ENCODE data around the gene CASZ1. TPM values are rescaled to one million over a fixed set of nuclear protein-coding genes. Genes with fewer than 3 reads are reported as not detected.

CASZ1 gene
- total and polyA plus RNA-seq, 9 of the 15 experiments (the other 6 are each of a cell fraction or from before 2014, with no cell fraction given), result 0.01 to 4.0 (median 0.76) TPM; not detected in 1

DNA sequence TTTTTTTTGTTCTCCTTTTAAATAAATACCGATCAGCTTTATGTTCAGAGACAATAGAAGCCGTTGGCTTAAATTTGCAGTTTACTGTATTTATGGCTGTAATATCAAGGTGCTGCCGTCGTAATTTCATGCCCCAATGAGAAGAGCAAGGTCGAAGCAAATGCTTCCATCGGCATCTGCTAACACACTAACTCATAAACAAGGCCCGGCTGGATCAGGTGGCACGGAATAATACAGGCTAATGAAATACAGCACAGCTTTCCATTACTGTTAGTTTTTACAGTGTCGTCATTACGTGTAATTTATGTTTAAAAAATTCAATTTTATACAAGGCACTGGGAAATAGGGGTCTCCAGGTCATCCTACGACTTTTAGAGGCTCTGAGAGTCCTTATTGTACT is 202.7 kb downstream of the CASZ1 start (continued):
- TF ChIP-seq TBL1XR1 (IDR thresholded peaks at IDR 0.05; ENCODE audit: low read length in 2 of 2), result no peak

DNA sequence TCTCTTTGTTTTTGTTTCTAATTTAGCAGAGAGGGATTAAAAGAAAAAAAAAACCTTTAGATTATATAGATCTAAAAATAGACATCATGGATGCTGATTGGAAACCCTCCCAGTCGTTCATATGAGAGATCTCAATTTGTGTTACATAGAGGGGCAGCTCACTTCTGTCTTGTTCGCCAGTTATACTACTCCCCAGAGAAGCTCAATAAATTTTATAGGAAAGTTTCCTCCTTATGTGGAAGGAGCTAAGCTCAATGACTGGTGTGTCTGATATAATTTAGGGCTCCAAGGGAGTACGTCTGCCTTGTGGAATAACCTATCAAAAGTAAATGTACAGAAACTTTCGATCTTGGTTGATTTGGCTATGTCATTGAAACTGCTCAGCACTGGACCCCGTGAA is 204.1 kb downstream of the CASZ1 start:
- DNase-seq (ENCODE audit: extremely low read depth in 1 of 4, low spot score in 3 of 4) (no peak), ATAC-seq (no peak), FAIRE-seq (no peak)
- H3K9me3 ChIP-seq (replicated peaks; ENCODE audit: control insufficient read depth, insufficient read depth, low read depth, low read length), result no peaks in the 10 kb centered on the region
- no peaks in the 10 kb centered on the region for H3K36me3 ChIP-seq (ENCODE audit: control insufficient read depth, insufficient read depth, low read length)
- BruUV-seq (replicated peaks), result no TSS peak
- H3K27ac ChIP-seq (ENCODE audit: extremely low read depth, low read depth, low read length), result no peak overlapping the region
- no peak overlapping the region for H2AFZ ChIP-seq (ENCODE audit: low read depth, low read length)
- POLR2A ChIA-PET, result no interaction called here
- in situ Hi-C loops (cut with MboI), result loop anchor here (10.0 kb wide), 1 partner anchor 272 kb away; no protein-coding TSS in a partner anchor
- no peak overlapping the region for H3K4me2 ChIP-seq (ENCODE audit: insufficient read depth, low read length)
- intact Hi-C loops (cut with micrococcal nuclease), result no loop called here
- no peaks in the 10 kb centered on the region for H3K4me1 ChIP-seq (replicated peaks in 1 of 2; ENCODE audit: control insufficient read depth in 2 of 2, insufficient read depth in 2 of 2, low read length in 2 of 2)
- no peak overlapping the region for H3K9ac ChIP-seq (ENCODE audit: insufficient read depth in 1 of 2, low read depth in 2 of 2, low read length in 2 of 2)
- TF ChIP-seq CHD2 (IDR thresholded peaks at IDR 0.05; ENCODE audit: low read depth, low read length), result no peak
- TF ChIP-seq NFE2L1 (tag; IDR thresholded peaks at IDR 0.05; ENCODE audit: borderline replicate concordance, low read depth), result no peak
- TF ChIP-seq STAT5A (IDR thresholded peaks at IDR 0.05; ENCODE audit: borderline replicate concordance, low read length), result no peak
- TF ChIP-seq ZNF217 (CRISPR knock-in tag; IDR thresholded peaks at IDR 0.05), result no peak
- TF ChIP-seq PML (IDR thresholded peaks at IDR 0.05; ENCODE audit: low read length), result no peak
- no peak for TF ChIP-seq JUND (IDR thresholded peaks at IDR 0.05; ENCODE audit: borderline replicate concordance, low read depth, low read length)
- TF ChIP-seq JUND (tag; IDR thresholded peaks at IDR 0.05; ENCODE audit: borderline replicate concordance, low read depth, low read length), result no peak
- TF ChIP-seq PYGO2 (tag; IDR thresholded peaks at IDR 0.05), result no peak
- TF ChIP-seq POLR2A (conservative IDR thresholded peaks at IDR 0.05), result no peak
- TF ChIP-seq, protein P1, sequence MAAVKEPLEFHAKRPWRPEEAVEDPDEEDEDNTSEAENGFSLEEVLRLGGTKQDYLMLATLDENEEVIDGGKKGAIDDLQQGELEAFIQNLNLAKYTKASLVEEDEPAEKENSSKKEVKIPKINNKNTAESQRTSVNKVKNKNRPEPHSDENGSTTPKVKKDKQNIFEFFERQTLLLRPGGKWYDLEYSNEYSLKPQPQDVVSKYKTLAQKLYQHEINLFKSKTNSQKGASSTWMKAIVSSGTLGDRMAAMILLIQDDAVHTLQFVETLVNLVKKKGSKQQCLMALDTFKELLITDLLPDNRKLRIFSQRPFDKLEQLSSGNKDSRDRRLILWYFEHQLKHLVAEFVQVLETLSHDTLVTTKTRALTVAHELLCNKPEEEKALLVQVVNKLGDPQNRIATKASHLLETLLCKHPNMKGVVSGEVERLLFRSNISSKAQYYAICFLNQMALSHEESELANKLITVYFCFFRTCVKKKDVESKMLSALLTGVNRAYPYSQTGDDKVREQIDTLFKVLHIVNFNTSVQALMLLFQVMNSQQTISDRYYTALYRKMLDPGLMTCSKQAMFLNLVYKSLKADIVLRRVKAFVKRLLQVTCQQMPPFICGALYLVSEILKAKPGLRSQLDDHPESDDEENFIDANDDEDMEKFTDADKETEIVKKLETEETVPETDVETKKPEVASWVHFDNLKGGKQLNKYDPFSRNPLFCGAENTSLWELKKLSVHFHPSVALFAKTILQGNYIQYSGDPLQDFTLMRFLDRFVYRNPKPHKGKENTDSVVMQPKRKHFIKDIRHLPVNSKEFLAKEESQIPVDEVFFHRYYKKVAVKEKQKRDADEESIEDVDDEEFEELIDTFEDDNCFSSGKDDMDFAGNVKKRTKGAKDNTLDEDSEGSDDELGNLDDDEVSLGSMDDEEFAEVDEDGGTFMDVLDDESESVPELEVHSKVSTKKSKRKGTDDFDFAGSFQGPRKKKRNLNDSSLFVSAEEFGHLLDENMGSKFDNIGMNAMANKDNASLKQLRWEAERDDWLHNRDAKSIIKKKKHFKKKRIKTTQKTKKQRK (IDR thresholded peaks at IDR 0.05; ENCODE audit: borderline replicate concordance, low read depth, low read length), result no peak
- TF ChIP-seq POLR2AphosphoS5 (IDR thresholded peaks at IDR 0.05; ENCODE audit: control insufficient read depth, insufficient read depth, low read depth, low read length), result no peak
- TF ChIP-seq CHCHD3 (CRISPR knock-in tag; IDR thresholded peaks at IDR 0.05), result no peak
- TF ChIP-seq HNRNPH1 (optimal IDR thresholded peaks at IDR 0.05; ENCODE audit: low read depth, low read length), result no peak
- TF ChIP-seq ETS2 (tag; IDR thresholded peaks at IDR 0.05; ENCODE audit: borderline replicate concordance, poor library complexity, severe bottlenecking), result no peak
- TF ChIP-seq JUN (IDR thresholded peaks at IDR 0.05; ENCODE audit: borderline replicate concordance, low read depth, low read length), result no peak
- TF ChIP-seq JUN (CRISPR knock-in tag; IDR thresholded peaks at IDR 0.05; ENCODE audit: borderline replicate concordance), result no peak
- TF ChIP-seq DACH1 (IDR thresholded peaks at IDR 0.05; ENCODE audit: partially characterized antibody), result no peak
- no peak for TF ChIP-seq ZC3H4 (CRISPR knock-in tag; IDR thresholded peaks at IDR 0.05; ENCODE audit: borderline replicate concordance)
- TF ChIP-seq HNRNPK (IDR thresholded peaks at IDR 0.05; ENCODE audit: low read depth, low read length, poor library complexity, severe bottlenecking), result no peak
- no peak for TF ChIP-seq GATAD2A (IDR thresholded peaks at IDR 0.05)
- TF ChIP-seq U2AF2 (optimal IDR thresholded peaks at IDR 0.05; ENCODE audit: low read depth, low read length), result no peak
- H4K20me1 ChIP-seq (replicated peaks; ENCODE audit: control insufficient read depth, insufficient read depth, low read length), result no peaks in the 10 kb centered on the region
- CTCF ChIA-PET (ENCODE audit: low intra/inter-chr PET ratio), result no interaction called here
- WGBS (ENCODE audit: insufficient coverage, low coverage, missing lambda C conversion rate), result 72% methylated on average over 5 of the region's 5 CpGs
- no peaks in the 10 kb centered on the region for H3K9me1 ChIP-seq (ENCODE audit: control insufficient read depth, insufficient read depth, low read length)
- no peaks in the 10 kb centered on the region for H3K27me3 ChIP-seq (ENCODE audit: control insufficient read depth in 2 of 2, insufficient read depth in 2 of 2, low read length in 2 of 2)
- H3K4me3 ChIP-seq, result no peak overlapping the region
- no peaks in the 10 kb centered on the region for H3K79me2 ChIP-seq (ENCODE audit: control insufficient read depth, insufficient read depth, low read length)
